GM18519 (cell line): ENCODE results near the gene MATCAP1.

ENCODE experiments used
- ATAC-seq: cut with Tn5 transposase; IDR thresholded peaks from one replicate; pipeline ENCODE4 v1.9.1; 2021; ENCODE audit warnings: mild to moderate bottlenecking, moderate library complexity; ENCODE audit not compliant: unreplicated experiment, low FRiP score

MATCAP1 gene

DNA sequence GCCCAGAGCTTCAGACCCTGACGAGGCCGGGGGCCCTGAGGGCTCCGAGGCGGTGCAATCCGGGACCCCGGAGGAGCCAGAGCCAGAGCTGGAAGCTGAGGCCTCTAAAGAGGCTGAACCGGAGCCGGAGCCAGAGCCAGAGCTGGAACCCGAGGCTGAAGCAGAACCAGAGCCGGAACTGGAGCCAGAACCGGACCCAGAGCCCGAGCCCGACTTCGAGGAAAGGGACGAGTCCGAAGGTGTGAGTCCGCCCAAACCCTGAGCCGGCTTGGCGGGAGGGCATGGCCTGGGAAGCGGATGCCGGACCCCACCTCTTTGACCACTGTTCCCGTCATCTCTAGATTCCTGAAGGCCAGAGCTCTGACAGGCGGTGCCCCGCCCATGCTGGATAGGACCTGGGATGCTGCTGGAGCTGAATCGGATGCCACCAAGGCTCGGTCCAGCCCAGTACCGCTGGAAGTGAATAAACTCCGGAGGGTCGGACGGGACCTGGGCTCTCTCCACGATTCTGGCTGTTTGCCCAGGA lies 9.0 kb downstream of the MATCAP1 start:
- no peak for ATAC-seq

DNA sequence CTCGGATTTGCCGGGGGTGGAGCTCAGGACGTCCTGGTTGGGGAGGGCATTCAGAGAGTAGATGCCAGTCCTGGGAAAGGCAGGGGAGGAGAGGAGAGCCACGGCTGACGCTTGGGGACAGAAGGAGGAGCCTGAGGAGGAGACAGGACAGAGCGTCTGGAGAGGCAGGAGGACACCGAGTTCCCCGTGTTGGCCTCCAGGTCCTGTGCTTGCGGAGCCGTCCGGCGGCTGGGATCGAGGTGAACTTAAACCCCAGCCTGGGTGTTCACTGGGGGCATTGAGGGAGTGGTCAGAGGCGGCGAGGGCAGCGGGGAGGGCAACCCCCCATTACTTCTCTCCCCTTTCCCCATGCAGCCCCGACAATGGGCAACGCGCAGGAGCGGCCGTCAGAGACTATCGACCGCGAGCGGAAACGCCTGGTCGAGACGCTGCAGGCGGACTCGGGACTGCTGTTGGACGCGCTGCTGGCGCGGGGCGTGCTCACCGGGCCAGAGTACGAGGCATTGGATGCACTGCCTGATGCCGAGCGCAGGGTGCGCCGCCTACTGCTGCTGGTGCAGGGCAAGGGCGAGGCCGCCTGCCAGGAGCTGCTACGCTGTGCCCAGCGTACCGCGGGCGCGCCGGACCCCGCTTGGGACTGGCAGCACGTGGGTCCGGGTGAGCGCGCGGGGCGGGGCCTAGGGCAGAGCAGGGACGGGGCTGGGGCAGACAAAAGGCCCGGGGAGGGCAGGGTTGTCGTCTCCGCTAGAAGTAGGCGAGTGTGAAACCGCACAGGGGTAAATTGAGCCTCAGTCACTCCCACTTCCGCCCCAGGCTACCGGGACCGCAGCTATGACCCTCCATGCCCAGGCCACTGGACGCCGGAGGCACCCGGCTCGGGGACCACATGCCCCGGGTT lies 9.7 kb downstream of the MATCAP1 start:
- ATAC-seq = no peak

DNA sequence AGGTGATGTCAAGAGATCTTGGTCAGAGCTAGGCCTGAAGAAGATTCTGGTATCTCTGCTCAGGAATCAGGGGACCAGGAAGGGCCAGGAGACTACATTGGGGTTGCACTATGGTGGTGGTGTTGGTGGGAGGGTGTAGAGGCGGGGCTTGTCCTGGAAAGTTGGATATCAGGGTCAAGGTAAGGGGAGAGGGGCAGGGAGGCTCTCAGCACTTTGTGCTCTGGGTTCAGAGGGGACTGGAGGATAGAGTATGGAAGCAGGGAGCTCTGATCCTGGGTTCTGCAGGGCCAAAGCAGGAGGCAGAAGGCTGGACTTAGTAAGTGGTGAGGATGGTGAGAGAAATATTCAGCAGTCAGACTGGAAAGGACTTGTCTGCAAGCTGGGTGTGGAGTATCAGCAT lies 10.4 kb downstream of the MATCAP1 start:
- ATAC-seq = no peak

DNA sequence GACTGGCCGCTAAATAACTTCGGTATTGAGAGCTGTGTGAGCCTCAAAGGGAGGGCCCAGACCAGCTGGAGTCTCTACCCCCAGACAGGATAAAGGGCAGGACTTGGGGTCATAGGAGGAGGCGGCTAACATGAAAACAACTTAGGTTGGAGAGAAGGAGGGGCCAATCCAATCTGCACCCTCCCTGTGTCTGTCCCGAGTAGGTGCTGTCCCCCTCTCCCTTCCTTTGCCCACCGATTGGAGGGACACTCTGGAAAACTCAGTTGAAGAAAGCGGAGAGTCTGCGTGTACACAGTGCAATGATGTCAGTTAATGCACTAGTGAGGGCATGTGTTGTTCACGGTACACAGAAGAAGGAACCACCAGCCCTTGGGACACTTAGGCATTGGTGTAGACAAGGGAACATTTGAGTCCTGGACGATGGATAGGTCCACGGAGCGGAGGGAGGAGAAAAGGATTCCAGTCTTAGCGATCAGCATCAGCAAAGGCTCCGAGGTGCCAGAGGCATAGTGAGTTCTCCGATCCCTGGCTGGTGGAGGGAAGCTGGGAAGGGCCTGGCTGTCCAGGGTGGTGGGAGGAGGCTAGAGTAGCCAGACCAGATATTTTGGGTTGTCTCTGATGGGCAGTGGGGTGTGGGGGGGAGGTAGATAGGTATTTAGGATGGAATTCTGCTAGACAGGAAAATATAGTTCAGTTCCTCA lies 12.7 kb downstream of the MATCAP1 start:
- ATAC-seq = no peak

DNA sequence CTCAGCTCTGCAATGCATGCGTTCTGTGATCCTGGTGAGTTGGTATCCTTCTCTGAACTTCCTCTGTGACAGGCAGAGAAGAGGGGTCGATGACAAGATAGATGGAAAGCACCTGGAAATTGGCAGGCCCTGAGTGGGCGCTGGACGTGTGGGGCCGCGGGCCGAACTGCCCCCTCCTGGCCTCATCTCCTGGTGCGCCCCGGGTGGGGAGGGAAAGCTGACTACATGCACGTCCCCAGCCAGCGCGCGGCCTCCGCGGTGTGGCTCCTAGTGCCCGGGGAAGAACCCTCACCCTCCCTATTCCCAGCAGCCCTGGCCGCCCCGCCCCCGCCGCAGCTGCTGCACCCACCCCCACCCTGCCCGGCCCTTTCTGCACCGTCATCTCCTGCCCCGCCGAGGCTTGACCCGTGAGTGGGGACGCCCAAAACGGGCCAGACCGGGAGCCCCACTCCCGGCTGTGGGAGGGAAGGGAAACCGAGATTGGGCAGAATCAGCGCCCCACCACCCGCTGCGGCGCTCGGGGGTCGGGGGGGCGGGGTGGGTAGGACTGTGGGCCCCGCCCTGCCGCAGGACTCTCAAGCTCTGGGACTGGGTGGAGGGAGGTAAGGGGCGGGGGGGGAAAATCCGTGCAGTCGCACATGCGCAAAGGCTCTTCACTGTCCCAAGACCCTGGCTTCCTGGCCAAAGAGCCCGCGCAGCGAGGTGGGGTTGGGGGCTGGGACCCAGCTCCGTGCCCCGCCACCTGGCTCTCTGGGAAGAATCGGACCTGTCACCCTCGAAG lies 13.4 kb downstream of the MATCAP1 start, which contains the start of gene NOL3:
Gene NOL3 (plus strand): TSS at position 371 of the 781 bp plus-strand sequence.
- ATAC-seq = no peak

DNA sequence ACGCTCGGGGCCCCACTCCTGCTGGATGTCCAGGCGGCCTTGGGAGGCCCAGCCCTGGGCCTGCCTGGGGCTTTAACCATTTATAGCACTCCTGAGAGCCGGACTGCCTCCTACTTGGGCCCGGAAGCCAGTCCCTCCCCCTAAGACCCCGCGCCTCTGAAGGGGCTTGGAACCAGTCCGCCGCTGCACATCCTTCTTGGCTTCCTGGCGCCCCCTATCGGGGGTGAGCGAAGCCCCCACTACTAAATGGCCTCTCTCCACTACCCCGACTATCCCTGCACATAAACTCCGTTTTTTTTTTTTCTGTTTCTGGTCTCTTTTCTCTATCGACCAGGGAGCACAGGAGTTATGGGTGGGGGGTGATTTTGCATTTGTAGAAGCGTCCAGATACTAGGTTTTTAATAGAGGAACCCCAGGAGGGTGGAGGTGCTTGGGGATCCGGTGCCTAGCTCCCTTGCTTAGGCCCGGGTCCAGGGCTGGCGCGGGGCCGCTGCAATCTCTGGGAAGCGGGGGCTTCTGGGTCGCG lies 14.1 kb downstream of the MATCAP1 start:
- no peak for ATAC-seq

DNA sequence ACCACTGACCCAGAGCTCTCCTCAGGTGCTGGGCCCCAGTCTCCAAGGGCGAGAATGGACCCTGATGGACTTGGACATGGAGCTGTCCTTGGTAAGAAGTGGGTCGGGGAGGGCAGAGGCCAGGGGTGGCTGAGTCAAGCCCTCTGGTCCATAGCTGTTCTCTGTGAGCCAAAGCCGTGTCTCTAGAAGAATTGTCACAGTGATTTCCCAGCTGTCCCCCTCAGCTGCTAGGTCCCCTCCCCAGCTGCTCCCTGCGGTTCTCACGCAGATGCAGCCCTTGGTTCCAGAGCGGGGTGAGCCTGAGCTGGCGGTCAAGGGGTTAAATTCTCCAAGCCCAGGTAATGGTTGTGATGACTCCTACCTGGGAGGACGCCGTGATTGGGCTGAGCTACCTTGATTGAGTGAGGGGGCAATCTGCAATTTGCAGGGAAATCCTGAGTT lies 14.7 kb downstream of the MATCAP1 start:
- ATAC-seq = no peak

DNA sequence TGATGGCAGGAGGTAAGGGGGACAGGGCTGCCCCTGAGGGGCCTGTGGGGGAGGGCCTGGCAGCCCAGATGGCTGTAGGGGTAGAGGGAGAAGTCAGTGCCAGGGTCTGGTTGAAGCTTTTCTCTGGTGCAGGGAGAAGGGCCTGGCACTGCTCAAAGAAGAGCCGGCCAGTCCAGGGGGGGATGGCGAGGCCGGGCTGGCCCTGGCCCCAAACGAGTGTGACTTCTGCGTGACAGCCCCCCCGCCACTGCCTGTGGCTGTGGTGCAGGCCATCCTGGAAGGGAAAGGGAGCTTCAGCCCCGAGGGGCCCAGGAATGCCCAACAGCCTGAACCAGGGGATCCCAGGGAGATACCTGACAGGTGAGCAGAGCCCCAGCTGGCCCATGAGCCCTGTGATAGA lies 16.2 kb downstream of the MATCAP1 start:
- no peak for ATAC-seq

DNA sequence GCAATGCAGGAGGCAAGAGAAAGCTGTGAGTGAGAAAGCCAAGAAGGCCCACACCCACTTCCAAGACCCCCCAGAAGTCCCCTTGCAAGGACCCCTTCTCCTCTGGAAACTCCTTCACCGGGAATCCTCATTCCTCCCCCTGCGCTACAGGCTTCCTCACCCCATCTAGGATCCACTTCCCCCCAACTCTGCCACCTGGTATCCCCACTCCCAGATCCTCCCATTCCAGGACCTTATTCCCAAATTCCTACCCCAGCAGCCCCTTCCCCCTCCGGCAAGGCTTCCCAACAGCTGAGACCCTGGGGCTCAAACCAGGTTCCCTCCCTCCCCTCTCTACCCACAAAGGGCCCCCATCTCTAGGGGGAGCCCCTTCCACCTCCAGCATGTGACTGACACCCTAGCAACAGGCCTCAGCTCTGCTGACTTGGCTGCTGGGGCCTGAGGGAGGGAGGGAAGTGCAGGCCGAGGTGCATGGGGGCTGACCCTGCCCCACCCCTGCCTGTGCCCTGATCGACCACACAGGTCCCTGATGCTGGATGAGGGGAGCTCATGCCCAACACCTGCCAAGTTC lies 17.1 kb downstream of the MATCAP1 start:
- no peak for ATAC-seq

DNA sequence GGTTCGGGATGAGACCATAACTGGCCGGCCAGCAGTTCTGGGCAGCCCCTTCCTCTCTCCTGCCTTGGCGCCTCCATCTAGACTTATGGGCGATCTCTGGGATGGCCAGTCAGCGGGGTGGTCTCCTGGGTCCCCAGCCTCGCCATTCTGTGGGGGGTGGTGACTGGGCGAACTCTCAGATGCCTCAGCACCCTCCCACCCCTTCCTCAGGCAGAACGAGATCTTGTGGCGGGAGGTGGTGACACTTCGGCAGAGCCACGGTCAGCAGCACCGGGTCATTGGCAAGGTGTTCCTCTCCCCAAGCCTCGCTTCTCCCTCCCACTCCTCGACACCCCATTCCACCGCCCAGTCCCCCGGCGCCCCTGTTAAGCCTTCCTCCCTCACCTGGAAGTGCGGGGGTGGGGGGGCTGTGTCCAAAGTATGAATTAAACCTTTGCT lies 17.6 kb downstream of the MATCAP1 start:
- no peak for ATAC-seq

DNA sequence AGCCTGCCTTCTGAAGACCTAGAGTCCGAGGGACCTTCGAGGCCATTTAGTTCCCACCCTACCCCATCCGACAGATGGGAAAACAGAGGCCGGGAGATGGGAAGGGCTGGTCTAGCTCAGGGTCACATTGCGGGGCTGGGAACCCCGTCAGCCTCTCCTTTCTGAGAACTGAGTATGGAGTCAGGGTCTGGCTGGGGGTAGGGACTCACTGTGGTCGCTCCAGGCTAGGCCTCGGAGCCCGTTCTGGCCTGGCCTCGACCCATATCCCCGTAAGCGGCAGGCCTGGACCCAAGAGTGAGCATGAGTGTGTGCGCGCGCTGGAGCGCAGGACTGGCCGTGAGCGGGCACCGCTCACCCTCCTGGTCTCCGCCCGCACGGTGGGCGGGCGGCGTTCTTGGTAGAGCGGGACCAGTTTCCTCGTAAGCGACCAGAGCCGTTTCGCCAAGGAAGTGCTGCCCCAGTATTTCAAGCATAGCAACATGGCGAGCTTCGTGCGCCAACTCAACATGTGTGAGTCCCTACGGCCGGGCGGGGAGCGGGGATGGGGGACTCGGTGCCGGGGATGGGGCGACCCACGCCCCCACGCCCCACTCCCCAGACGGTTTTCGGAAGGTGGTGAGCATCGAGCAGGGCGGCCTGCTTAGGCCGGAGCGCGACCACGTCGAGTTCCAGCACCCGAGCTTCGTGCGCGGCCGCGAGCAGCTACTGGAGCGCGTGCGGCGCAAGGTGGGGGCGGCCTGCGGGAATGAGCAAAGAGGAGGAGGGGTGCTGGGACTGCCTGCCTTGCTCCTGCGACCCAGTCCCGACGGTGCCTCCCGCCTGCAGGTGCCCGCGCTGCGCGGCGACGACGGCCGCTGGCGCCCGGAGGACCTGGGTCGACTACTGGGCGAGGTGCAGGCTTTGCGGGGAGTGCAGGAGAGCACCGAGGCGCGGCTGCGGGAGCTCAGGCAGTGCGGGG lies 18.4 kb downstream of the MATCAP1 start:
- no peak for ATAC-seq

DNA sequence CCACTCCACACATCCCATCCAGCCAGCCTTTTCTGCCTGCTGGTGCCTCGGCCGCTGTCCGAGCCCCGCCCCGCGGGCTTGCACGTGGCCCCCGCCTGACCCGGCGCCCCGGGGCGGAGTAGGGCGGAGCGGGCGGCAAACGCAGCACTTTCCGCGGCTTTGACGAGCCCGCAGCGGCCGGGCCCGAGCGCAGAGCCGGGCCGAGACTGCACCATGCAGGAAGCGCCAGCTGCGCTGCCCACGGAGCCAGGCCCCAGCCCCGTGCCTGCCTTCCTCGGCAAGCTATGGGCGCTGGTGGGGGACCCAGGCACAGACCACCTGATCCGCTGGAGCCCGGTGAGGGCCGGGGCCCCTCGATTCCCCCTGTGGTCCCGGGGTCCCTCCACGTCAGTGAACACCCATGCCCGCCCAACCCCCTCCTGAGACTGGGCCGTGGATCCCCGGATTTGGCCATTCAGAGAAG lies 19.1 kb downstream of the MATCAP1 start, which contains the start of gene HSF4:
Gene HSF4 (plus strand): TSS at position 147 of the 463 bp plus-strand sequence. CDS start 67 bp downstream, at position 214.
- ATAC-seq = no peak

DNA sequence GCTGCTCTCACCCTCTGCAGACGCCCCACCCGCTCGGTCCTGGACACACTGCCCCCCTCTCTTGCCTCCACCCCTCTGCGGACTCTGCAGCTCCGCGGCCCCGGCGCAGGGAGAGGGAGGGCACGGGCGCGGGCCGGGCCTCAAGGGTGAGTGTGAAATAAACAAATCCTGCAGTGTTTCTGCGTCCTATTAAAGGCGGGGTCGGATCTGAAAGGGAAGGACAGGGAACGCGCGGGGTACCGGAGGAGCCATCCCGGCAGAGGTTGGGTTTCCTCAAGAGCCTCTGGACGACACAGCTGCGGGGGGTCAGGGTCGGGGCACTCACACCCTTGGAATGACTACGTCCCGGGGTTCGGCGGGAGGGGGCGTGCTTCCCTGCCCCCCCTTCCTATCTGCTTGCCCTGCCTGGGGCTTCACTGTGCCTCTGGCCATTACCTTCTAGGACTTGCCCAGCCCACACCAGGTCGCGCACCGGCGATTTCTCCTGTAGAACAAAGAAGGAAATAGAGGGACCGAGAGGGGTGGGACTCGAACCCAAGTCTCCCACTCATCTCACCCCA lies 19.7 kb downstream of the MATCAP1 start:
- ATAC-seq = no peak

DNA sequence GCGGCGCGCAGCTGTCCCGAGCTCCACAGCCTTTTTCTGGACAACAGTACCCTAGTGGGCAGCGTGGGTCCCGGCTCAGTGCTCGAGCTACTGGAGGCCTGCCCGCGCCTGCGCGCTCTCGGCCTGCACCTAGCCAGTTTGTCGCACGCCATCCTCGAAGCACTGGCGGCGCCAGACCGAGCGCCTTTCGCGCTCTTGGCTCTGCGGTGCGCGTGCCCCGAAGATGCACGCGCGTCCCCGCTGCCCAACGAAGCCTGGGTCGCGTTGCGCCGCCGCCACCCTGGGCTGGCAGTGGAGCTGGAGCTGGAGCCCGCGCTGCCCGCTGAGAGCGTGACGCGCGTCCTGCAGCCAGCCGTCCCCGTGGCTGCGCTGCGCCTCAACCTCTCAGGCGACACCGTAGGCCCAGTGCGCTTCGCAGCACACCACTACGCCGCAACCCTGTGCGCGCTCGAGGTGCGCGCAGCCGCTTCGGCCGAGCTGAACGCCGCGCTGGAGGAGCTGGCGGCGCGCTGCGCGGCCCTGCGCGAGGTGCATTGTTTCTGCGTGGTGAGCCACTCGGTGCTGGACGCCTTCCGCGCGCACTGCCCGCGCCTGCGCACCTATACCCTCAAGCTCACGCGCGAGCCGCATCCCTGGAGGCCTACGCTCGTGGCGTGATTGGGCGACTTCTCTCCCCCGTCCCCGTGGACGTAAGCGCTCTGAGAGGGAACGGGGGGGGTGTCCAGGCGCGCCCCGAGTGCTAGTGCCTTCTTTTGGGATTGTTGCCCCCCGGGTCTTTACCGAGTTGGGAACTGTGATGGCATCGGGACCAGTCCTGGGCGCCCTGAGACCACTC lies 20.4 kb downstream of the MATCAP1 start:
- no peak for ATAC-seq

DNA sequence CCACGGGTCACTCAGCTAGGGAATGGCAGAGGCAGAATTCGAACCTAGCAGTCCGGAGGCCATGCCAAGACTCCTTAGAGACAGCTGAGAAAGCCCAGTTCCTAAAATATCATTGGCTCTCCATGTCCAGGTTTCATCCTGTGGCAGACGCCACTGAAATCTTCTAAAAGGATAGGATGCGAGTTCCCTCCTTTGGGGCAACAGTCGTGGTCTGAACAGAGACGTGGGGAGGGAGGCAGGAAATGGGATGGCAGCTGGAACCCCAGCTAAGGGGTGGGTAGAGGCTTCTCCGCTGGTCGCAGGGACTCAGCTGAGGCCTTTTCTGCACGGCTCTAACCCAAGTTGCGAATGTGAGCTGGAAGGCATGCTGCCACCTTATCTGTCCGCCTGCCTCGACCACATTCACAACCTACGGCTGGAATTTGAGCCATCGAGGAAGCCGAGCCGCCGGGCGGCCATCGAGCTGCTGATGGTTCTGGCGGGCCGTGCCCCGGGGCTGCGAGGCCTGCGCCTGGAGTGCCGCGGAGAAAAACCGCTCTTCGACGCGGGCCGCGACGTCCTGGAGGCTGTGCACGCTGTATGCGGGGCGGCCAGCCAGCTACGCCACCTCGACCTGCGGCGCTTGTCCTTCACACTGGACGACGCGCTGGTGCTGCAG lies 21.1 kb downstream of the MATCAP1 start:
- no peak for ATAC-seq

DNA sequence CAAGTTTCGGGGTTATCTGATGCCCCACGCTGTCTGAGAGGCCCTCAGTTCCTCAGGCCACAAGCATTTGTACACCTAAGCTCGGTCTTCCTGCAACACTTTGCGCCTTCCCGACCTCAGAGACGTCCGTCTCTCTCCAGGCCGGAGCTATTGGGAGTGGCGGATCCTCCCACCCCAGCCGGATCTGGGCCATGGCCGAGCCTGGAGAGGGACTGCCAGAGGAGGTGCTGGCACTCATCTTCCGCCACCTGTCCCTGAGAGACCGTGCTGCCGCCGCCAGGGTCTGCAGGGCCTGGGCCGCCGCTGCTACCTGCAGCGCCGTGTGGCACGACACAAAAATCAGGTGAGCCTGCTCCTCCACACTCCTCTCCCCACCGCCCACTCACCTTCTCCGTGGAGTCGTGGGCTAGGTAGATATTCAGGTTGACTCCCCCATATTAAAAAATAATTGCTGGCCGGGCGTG lies 22.1 kb downstream of the MATCAP1 start:
- no peak for ATAC-seq
